Measurements from ENCODE around the gene NEK5.

Gene NEK5

GRCh38 chr13:52006523-52007245 is 122.2 kb downstream of the NEK5 start:
- no peak for ATAC-seq
- no peak for TF ChIP-seq ZFP30 (CRISPR knock-in tag; IDR thresholded peaks at IDR 0.05)
- TF ChIP-seq ZNF70 (CRISPR knock-in tag; IDR thresholded peaks at IDR 0.05): no peak
- no peak for TF ChIP-seq OSR1 (CRISPR knock-in tag; IDR thresholded peaks at IDR 0.05)
- TF ChIP-seq TOX (CRISPR knock-in tag; IDR thresholded peaks at IDR 0.05; ENCODE audit: borderline replicate concordance): no peak
- TF ChIP-seq SNAI2 (CRISPR knock-in tag; IDR thresholded peaks at IDR 0.05): no peak
- TF ChIP-seq ZFP3 (CRISPR knock-in tag; IDR thresholded peaks at IDR 0.05): no peak
- no peak for TF ChIP-seq ESRRG (CRISPR knock-in tag; IDR thresholded peaks at IDR 0.05)
- no peak for TF ChIP-seq TCF4 (CRISPR knock-in tag; IDR thresholded peaks at IDR 0.05; ENCODE audit: borderline replicate concordance)
- TF ChIP-seq RARB (CRISPR knock-in tag; IDR thresholded peaks at IDR 0.05): no peak
- TF ChIP-seq TSHZ2 (CRISPR knock-in tag; IDR thresholded peaks at IDR 0.05): no peak
- TF ChIP-seq GLIS3 (CRISPR knock-in tag; IDR thresholded peaks at IDR 0.05): no peak
- TF ChIP-seq PATZ1 (CRISPR knock-in tag; IDR thresholded peaks at IDR 0.05; ENCODE audit: borderline replicate concordance): no peak
- TF ChIP-seq CSRNP3 (CRISPR knock-in tag; IDR thresholded peaks at IDR 0.05): no peak
- TF ChIP-seq ZC3H10 (CRISPR knock-in tag; IDR thresholded peaks at IDR 0.05): no peak
- TF ChIP-seq ARNTL (CRISPR knock-in tag; IDR thresholded peaks at IDR 0.05; ENCODE audit: borderline replicate concordance, low read depth): no peak
- TF ChIP-seq POU6F1 (CRISPR knock-in tag; IDR thresholded peaks at IDR 0.05; ENCODE audit: borderline replicate concordance, low read depth): no peak
- TF ChIP-seq CSDC2 (CRISPR knock-in tag; IDR thresholded peaks at IDR 0.05): no peak
- no peak for TF ChIP-seq ISL1 (CRISPR knock-in tag; IDR thresholded peaks at IDR 0.05)
- no peak for TF ChIP-seq PPARA (CRISPR knock-in tag; IDR thresholded peaks at IDR 0.05; ENCODE audit: borderline replicate concordance)
- no peak for TF ChIP-seq BACH2 (CRISPR knock-in tag; IDR thresholded peaks at IDR 0.05; ENCODE audit: borderline replicate concordance)

- no peak for ATAC-seq
- TF ChIP-seq ARNTL (CRISPR knock-in tag; IDR thresholded peaks at IDR 0.05; ENCODE audit: borderline replicate concordance, low read depth): no peak
- TF ChIP-seq ISL1 (CRISPR knock-in tag; IDR thresholded peaks at IDR 0.05): no peak
- no peak for TF ChIP-seq ZNF8 (CRISPR knock-in tag; IDR thresholded peaks at IDR 0.05)
- TF ChIP-seq TCF4 (CRISPR knock-in tag; IDR thresholded peaks at IDR 0.05; ENCODE audit: borderline replicate concordance): no peak
- TF ChIP-seq SNAI2 (CRISPR knock-in tag; IDR thresholded peaks at IDR 0.05): no peak
- TF ChIP-seq BACH2 (CRISPR knock-in tag; IDR thresholded peaks at IDR 0.05; ENCODE audit: borderline replicate concordance): no peak
- TF ChIP-seq CSRNP3 (CRISPR knock-in tag; IDR thresholded peaks at IDR 0.05): no peak
- TF ChIP-seq ZNF565 (CRISPR knock-in tag; conservative IDR thresholded peaks at IDR 0.05; ENCODE audit: low read depth): no peak
- no peak for TF ChIP-seq CREB5 (CRISPR knock-in tag; IDR thresholded peaks at IDR 0.05; ENCODE audit: low read depth)
Observed at GRCh38 chr13:52005841-52006522, 122.9 kb downstream of the NEK5 start.

All from SK-N-SH treated with all-trans-retinoic acid at 6 μM for 48 hours (cell line).